ENCODE data around the gene MEI4.

Gene MEI4

DNA sequence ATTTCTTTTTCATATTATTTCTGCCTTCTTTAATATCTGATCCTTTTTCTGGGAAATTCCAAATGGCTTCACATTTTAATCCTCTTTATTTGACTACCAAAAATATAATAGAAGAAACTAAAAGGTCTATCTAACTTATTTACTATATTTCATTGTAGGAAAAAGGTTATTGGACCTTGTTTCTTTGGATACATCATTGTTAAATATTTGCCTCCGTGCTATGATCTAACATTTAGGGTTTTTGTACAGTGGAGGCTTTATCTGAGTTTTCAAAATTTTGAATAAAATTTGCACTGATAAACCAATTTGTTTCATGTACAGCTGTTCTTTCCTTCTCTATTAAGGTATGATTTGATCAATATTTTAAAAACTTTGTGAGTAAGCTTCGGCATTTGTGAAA lies 109.5 kb downstream of the MEI4 start:
- no peaks in the 10 kb centered on the region for H3K79me2 ChIP-seq (ENCODE audit: insufficient read depth, low read depth)
- H3K4me2 ChIP-seq = no peak overlapping the region
- no peak overlapping the region for H3K4me3 ChIP-seq (IDR thresholded peaks at IDR 0.05; ENCODE audit: insufficient read depth, low read depth, low read length)
- no peaks in the 10 kb centered on the region for H3K4me1 ChIP-seq (ENCODE audit: low read depth, poor library complexity, severe bottlenecking)
- H3K9ac ChIP-seq = no peak overlapping the region
- H4K20me1 ChIP-seq (ENCODE audit: insufficient read depth) = no peaks in the 10 kb centered on the region
- H2AFZ ChIP-seq (ENCODE audit: low read depth) = no peak overlapping the region
- no peak overlapping the region for H3K27ac ChIP-seq
- no peaks in the 10 kb centered on the region for H3K27me3 ChIP-seq (ENCODE audit: insufficient read depth, low read depth)
- H3K36me3 ChIP-seq (ENCODE audit: insufficient read depth) = no peaks in the 10 kb centered on the region
- TF ChIP-seq, protein P1, sequence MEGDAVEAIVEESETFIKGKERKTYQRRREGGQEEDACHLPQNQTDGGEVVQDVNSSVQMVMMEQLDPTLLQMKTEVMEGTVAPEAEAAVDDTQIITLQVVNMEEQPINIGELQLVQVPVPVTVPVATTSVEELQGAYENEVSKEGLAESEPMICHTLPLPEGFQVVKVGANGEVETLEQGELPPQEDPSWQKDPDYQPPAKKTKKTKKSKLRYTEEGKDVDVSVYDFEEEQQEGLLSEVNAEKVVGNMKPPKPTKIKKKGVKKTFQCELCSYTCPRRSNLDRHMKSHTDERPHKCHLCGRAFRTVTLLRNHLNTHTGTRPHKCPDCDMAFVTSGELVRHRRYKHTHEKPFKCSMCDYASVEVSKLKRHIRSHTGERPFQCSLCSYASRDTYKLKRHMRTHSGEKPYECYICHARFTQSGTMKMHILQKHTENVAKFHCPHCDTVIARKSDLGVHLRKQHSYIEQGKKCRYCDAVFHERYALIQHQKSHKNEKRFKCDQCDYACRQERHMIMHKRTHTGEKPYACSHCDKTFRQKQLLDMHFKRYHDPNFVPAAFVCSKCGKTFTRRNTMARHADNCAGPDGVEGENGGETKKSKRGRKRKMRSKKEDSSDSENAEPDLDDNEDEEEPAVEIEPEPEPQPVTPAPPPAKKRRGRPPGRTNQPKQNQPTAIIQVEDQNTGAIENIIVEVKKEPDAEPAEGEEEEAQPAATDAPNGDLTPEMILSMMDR (conservative IDR thresholded peaks at IDR 0.05; ENCODE audit: low read depth, low read length) = no peak

DNA sequence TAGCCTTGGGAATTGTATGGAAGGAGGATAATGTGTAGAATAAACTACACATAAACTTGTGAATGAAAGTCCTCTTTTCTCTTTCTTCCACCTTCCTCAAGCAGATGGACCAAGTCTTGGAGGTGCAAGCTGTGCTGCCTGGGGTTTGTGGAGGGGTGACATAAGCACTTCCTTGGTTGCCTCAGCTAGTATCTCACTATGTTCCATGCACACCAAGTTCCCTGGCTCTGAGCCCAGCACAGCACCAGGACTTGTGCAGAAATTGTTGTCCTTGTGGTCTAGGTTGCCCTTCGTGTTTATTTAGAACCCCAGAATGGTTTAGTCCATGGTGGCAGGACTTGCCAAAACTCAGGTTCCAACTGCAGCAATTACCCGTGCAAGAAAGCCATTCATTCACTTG lies 110.3 kb downstream of the MEI4 start:
- Histone ChIP-seq H2AFZ (ENCODE audit: low read depth) (no peak overlapping the region), H3K27ac (no peak overlapping the region), H3K27me3 (ENCODE audit: insufficient read depth, low read depth) (no peaks in the 10 kb centered on the region), H3K4me2 (no peak overlapping the region), H3K4me1 (ENCODE audit: low read depth, poor library complexity, severe bottlenecking) (no peaks in the 10 kb centered on the region), H3K36me3 (ENCODE audit: insufficient read depth) (no peaks in the 10 kb centered on the region), H4K20me1 (ENCODE audit: insufficient read depth) (no peaks in the 10 kb centered on the region), H3K9ac (no peak overlapping the region), H3K79me2 (ENCODE audit: insufficient read depth, low read depth) (no peaks in the 10 kb centered on the region), H3K4me3 (IDR thresholded peaks at IDR 0.05; ENCODE audit: insufficient read depth, low read depth, low read length) (no peak overlapping the region)
- TF ChIP-seq, protein P1 (conservative IDR thresholded peaks at IDR 0.05; ENCODE audit: low read depth, low read length) = no peak

DNA sequence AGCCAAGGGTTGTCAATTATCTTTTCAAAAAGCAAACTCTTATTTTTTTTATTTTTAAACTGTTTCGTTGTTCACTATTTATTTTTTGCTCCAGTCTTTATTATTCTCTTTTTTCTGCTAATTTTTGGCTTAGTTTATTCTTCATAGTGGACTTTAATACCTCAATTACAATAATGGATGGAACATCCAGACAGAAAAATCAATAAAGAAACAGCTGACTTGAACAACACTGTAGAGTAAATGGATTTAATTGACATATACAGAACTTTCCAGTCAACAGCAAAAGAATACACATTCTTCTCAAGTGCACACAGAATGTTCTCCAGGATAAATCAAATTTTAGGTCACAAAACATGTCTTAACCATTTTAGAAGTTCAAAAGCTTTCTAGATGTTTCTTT lies 111.5 kb downstream of the MEI4 start:
- TF ChIP-seq, protein P1 (conservative IDR thresholded peaks at IDR 0.05; ENCODE audit: low read depth, low read length) = no peak
- H3K4me1 ChIP-seq (ENCODE audit: low read depth, poor library complexity, severe bottlenecking) = no peaks in the 10 kb centered on the region
- H4K20me1 ChIP-seq (ENCODE audit: insufficient read depth) = no peaks in the 10 kb centered on the region
- H3K79me2 ChIP-seq (ENCODE audit: insufficient read depth, low read depth) = no peaks in the 10 kb centered on the region
- H3K27ac ChIP-seq = no peak overlapping the region
- H3K36me3 ChIP-seq (ENCODE audit: insufficient read depth) = no peaks in the 10 kb centered on the region
- no peak overlapping the region for H2AFZ ChIP-seq (ENCODE audit: low read depth)
- H3K4me2 ChIP-seq = no peak overlapping the region
- no peaks in the 10 kb centered on the region for H3K27me3 ChIP-seq (ENCODE audit: insufficient read depth, low read depth)
- no peak overlapping the region for H3K9ac ChIP-seq
- no peak overlapping the region for H3K4me3 ChIP-seq (IDR thresholded peaks at IDR 0.05; ENCODE audit: insufficient read depth, low read depth, low read length)

DNA sequence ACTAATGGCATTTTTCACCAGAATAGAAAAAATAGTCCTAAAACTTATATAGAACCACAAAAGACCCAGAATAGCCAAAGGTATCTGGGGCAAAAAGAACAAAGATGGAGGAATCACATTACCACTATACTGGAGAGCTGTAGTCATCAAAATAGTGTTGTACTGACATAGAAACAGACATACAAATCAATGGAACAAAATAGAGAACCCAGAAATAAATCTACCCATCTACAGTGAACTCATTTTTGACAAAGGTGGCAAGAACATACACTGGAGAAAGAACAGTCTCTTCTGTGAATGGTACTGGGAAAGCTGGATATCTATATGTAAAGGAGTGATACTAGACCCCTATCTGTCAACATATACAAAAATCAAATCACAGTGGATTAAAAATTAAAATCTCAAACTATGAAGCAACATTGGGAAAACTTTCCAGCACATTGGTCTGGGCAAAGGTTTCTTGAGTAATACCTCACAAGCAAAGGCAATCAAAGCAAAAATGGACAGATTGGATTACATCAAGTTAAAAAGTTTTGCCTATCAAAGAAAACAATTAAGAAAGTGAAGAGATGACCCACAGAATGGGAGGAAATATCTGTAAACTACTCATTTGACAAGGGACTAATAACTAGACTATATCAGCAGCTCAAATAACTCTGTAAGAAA lies 120.5 kb downstream of the MEI4 start:
- no peak overlapping the region for H3K4me2 ChIP-seq
- H3K36me3 ChIP-seq (ENCODE audit: insufficient read depth) = no peaks in the 10 kb centered on the region
- no peak overlapping the region for H3K27ac ChIP-seq
- H3K27me3 ChIP-seq (ENCODE audit: insufficient read depth, low read depth) = no peaks in the 10 kb centered on the region
- no peak overlapping the region for H3K4me3 ChIP-seq (IDR thresholded peaks at IDR 0.05; ENCODE audit: insufficient read depth, low read depth, low read length)
- H3K79me2 ChIP-seq (ENCODE audit: insufficient read depth, low read depth) = no peaks in the 10 kb centered on the region
- no peaks in the 10 kb centered on the region for H3K4me1 ChIP-seq (ENCODE audit: low read depth, poor library complexity, severe bottlenecking)
- H3K9ac ChIP-seq = no peak overlapping the region
- TF ChIP-seq, protein P1 (conservative IDR thresholded peaks at IDR 0.05; ENCODE audit: low read depth, low read length) = no peak
- H2AFZ ChIP-seq (ENCODE audit: low read depth) = no peak overlapping the region
- no peaks in the 10 kb centered on the region for H4K20me1 ChIP-seq (ENCODE audit: insufficient read depth)
